ENCODE measurements around the gene B3GNT3.

B3GNT3 gene

GRCh38 chr19:17835182-17836006 lies 40.5 kb downstream of the B3GNT3 start:
- no peak for DNase-seq

- DNase-seq, result no peak
These were observed 41.6 kb downstream of the B3GNT3 start for GRCh38 chr19:17836530-17836929.

GRCh38 chr19:17837972-17838371 lies 43.0 kb downstream of the B3GNT3 start:
- no peak for DNase-seq

- DNase-seq, result no peak
These were observed 45.1 kb downstream of the B3GNT3 start for GRCh38 chr19:17840019-17840418.

- no peak for DNase-seq
These were observed 46.5 kb downstream of the B3GNT3 start for GRCh38 chr19:17841371-17841809.

- DNase-seq, result peak; percentile 25
These were observed 47.1 kb downstream of the B3GNT3 start for GRCh38 chr19:17841810-17842662.

- DNase-seq, result no peak
These were observed 47.8 kb downstream of the B3GNT3 start for GRCh38 chr19:17842663-17843291.

GRCh38 chr19:17843292-17843827 lies 48.4 kb downstream of the B3GNT3 start:
- DNase-seq, result no peak

- no peak for DNase-seq
These were observed 49.1 kb downstream of the B3GNT3 start for GRCh38 chr19:17843908-17844490.

GRCh38 chr19:17846146-17846545 lies 51.2 kb downstream of the B3GNT3 start:
- peak; percentile 45 for DNase-seq

GRCh38 chr19:17847538-17848366 lies 52.8 kb downstream of the B3GNT3 start, which contains the start of gene JAK3:
JAK3 (minus strand) TSS chr19:17847982; CDS start chr19:17844417, 3,565 bp downstream.
- peak; percentile 75 for DNase-seq

GRCh38 chr19:17848595-17849292 lies 53.8 kb downstream of the B3GNT3 start:
- no peak for DNase-seq

- DNase-seq, result no peak
These were observed 59.1 kb downstream of the B3GNT3 start for GRCh38 chr19:17854061-17854460.

- peak; percentile 95 for DNase-seq
These were observed 60.6 kb downstream of the B3GNT3 start for GRCh38 chr19:17855280-17856152.

- peak; percentile 96 for DNase-seq
These were observed 64.8 kb downstream of the B3GNT3 start, which contains the start of gene RPL18A for GRCh38 chr19:17859533-17860330. RPL18A (plus strand) TSS chr19:17859910; CDS start chr19:17859957, 47 bp downstream.

GRCh38 chr19:17860331-17860992 lies 65.5 kb downstream of the B3GNT3 start:
- no peak for DNase-seq

GRCh38 chr19:17860993-17861360 lies 66.0 kb downstream of the B3GNT3 start:
- no peak for DNase-seq

Data from T-helper 9 cell (primary cell).